SK-N-MC (cell line): ENCODE measurements around the gene ANKRD35.

ENCODE experiments used
- DNase-seq: peaks from one replicate; pipeline ENCODE4 v3.0.0-alpha.2; 2011; ENCODE audit warnings: low read depth, low spot score
- H3K27ac ChIP-seq: fragments of 200-600 bp; sonication (generic); 2 replicates; pipeline ENCODE4 v1.5.1; 2016; ENCODE audit warnings: mixed run types
- H3K36me3 ChIP-seq: fragments of 200-600 bp; sonication (generic); 2 replicates; pipeline ENCODE4 v1.6.1; 2017; ENCODE audit warnings: antibody characterized with exemption, low read length, mixed read lengths; ENCODE audit not compliant: insufficient read depth
- H3K4me3 ChIP-seq: fragments of 200-600 bp; sonication (generic); 2 replicates; pipeline ENCODE4 v1.5.1; 2016
- H3K9ac ChIP-seq: fragments of 200-600 bp; sonication (generic); 2 replicates; pipeline ENCODE4 v1.8.0; 2017; ENCODE audit warnings: mixed run types, mixed read lengths; ENCODE audit not compliant: insufficient read length
- H3K9me3 ChIP-seq: fragments of 200-600 bp; sonication (generic); 2 replicates; pipeline ENCODE4 v1.6.1; 2017; ENCODE audit warnings: low read depth, mild to moderate bottlenecking, antibody characterized with exemption, low read length, moderate library complexity, mixed read lengths
- EZH2 ChIP-seq: fragments of 200-600 bp; sonication (generic); IDR thresholded peaks from one replicate; pipeline ENCODE4 v1.6.1; 2017; ENCODE audit warnings: antibody characterized with exemption
- FOXP2 ChIP-seq: optimal IDR thresholded peaks from 2 replicates; pipeline ENCODE3; 2011; ENCODE audit warnings: mild to moderate bottlenecking, moderate library complexity; ENCODE audit not compliant: insufficient read depth; ENCODE audit errors: extremely low read length, control extremely low read depth
- POLR2AphosphoS5 ChIP-seq: IDR thresholded peaks from 2 replicates; pipeline ENCODE4 v1.6.1; 2012; ENCODE audit warnings: mild to moderate bottlenecking, low read depth, low read length, borderline replicate concordance

Gene ANKRD35

GRCh38 chr1:145918144-145918991 lies 32.7 kb upstream of the ANKRD35 start, which contains the start of gene PEX11B:
TSS of gene PEX11B (minus strand) at chr1:145918717. CDS start at chr1:145918688, 29 bp downstream.
- H3K36me3 ChIP-seq: peaks cover 5% of the 10 kb centered on the region
- H3K9ac ChIP-seq: peak within 1 kb of the TSS; percentile 87
- TF ChIP-seq FOXP2 (no peak), POLR2AphosphoS5 (peak; percentile 66; the same call in 1 of the 2 replicates)
- peak within 1 kb of the TSS; percentile 84 for H3K27ac ChIP-seq
- peak within 1 kb of the TSS; percentile 90 for H3K4me3 ChIP-seq
- H3K9me3 ChIP-seq: no peaks in the 10 kb centered on the region
- peak; percentile 76 for DNase-seq

GRCh38 chr1:145917595-145917994 lies 31.9 kb upstream of the ANKRD35 start:
- TF ChIP-seq POLR2AphosphoS5 (no peak), EZH2 (no peak), FOXP2 (no peak)
- Histone ChIP-seq H3K9ac (peak overlapping the region; percentile 87), H3K27ac (no peak overlapping the region), H3K36me3 (no peaks in the 10 kb centered on the region), H3K4me3 (peak overlapping the region; percentile 90), H3K9me3 (no peaks in the 10 kb centered on the region)
- no peak for DNase-seq

GRCh38 chr1:145916745-145917144 lies 31.1 kb upstream of the ANKRD35 start:
- no peak for DNase-seq
- no peak overlapping the region for H3K9ac ChIP-seq
- no peak overlapping the region for H3K27ac ChIP-seq
- H3K4me3 ChIP-seq: no peak overlapping the region
- no peak for TF ChIP-seq FOXP2
- TF ChIP-seq POLR2AphosphoS5: no peak
- TF ChIP-seq EZH2: no peak
- H3K9me3 ChIP-seq: no peaks in the 10 kb centered on the region
- H3K36me3 ChIP-seq: no peaks in the 10 kb centered on the region

GRCh38 chr1:145912128-145912641 lies 26.5 kb upstream of the ANKRD35 start:
- no peak for DNase-seq
- H3K9me3 ChIP-seq: no peaks in the 10 kb centered on the region
- no peaks in the 10 kb centered on the region; the same call in 1 of the 2 replicates for H3K36me3 ChIP-seq
- H3K9ac ChIP-seq: no peak overlapping the region
- H3K27ac ChIP-seq: no peak overlapping the region
- no peak overlapping the region for H3K4me3 ChIP-seq
- TF ChIP-seq FOXP2: no peak
- TF ChIP-seq POLR2AphosphoS5: no peak
- no peak for TF ChIP-seq EZH2

- Histone ChIP-seq H3K27ac (no peak overlapping the region), H3K4me3 (no peak overlapping the region), H3K9me3 (no peaks in the 10 kb centered on the region), H3K9ac (no peak overlapping the region), H3K36me3 (no peaks in the 10 kb centered on the region; the same call in 1 of the 2 replicates)
- DNase-seq: no peak
- TF ChIP-seq POLR2AphosphoS5: no peak
- TF ChIP-seq FOXP2: no peak
- TF ChIP-seq EZH2: no peak
Observed at GRCh38 chr1:145908653-145909052, 23.0 kb upstream of the ANKRD35 start.

- H3K9me3 ChIP-seq: no peaks in the 10 kb centered on the region
- no peak for DNase-seq
- H3K36me3 ChIP-seq: no peaks in the 10 kb centered on the region; the same call in 1 of the 2 replicates
- TF ChIP-seq FOXP2 (no peak), EZH2 (no peak), POLR2AphosphoS5 (no peak)
- no peak overlapping the region for H3K9ac ChIP-seq
- no peak overlapping the region for H3K27ac ChIP-seq
- H3K4me3 ChIP-seq: no peak overlapping the region
Observed at GRCh38 chr1:145906954-145907753, 21.5 kb upstream of the ANKRD35 start.

GRCh38 chr1:145901312-145902021 lies 15.8 kb upstream of the ANKRD35 start:
- Histone ChIP-seq H3K4me3 (no peak overlapping the region), H3K36me3 (no peaks in the 10 kb centered on the region), H3K27ac (no peak overlapping the region), H3K9ac (no peak overlapping the region), H3K9me3 (no peaks in the 10 kb centered on the region)
- DNase-seq: no peak
- TF ChIP-seq EZH2: no peak

- H3K36me3 ChIP-seq: no peaks in the 10 kb centered on the region
- H3K9me3 ChIP-seq: no peaks in the 10 kb centered on the region
- TF ChIP-seq POLR2AphosphoS5 (no peak), EZH2 (no peak), FOXP2 (no peak)
- no peak overlapping the region for H3K9ac ChIP-seq
- no peak overlapping the region for H3K27ac ChIP-seq
- no peak for DNase-seq
- no peak overlapping the region for H3K4me3 ChIP-seq
Observed at GRCh38 chr1:145898756-145899155, 13.1 kb upstream of the ANKRD35 start.
